ENCODE data around the gene ANKMY1.

DNA sequence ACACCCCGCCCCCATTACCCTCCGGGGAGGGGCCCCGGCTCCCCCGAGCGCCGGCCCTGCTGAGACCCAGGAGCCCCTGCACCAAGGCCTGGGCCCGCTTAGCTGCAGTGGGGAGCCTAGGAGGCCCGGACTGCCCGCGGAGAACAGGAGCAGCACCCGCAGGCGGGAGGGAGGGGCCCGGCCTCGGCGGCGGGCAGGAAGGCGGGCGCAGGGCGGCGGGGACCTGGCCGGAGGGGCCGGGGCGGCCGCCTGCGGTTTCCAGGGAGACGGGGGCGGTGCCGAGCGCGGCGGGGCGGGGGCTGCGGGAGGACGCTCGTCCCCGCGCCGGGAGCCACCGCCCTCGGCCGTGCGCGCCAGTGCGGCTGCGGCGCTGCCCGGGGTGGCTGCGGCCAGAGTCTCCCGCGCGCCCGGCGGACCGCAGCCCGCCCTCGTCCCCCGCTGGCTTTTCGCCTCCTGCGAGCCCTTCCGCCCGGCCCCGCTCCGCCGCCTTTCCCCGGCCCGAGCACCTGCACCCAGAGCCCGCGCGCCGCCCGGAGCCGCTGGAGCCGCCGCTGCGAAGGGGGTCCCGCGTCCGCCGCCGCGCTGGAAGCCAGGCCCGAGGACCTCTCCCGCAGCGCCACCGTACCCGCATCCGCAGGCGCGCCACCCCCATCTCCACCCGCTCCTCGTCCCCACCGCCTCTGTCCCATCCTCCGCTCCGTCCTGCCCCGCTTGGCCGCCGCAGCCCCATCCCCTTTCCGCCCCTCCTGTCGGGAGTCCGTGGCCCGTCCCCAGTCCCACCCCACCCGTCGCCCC lies 105.1 kb downstream of the ANKMY1 start:
- TF ChIP-seq, protein P1, sequence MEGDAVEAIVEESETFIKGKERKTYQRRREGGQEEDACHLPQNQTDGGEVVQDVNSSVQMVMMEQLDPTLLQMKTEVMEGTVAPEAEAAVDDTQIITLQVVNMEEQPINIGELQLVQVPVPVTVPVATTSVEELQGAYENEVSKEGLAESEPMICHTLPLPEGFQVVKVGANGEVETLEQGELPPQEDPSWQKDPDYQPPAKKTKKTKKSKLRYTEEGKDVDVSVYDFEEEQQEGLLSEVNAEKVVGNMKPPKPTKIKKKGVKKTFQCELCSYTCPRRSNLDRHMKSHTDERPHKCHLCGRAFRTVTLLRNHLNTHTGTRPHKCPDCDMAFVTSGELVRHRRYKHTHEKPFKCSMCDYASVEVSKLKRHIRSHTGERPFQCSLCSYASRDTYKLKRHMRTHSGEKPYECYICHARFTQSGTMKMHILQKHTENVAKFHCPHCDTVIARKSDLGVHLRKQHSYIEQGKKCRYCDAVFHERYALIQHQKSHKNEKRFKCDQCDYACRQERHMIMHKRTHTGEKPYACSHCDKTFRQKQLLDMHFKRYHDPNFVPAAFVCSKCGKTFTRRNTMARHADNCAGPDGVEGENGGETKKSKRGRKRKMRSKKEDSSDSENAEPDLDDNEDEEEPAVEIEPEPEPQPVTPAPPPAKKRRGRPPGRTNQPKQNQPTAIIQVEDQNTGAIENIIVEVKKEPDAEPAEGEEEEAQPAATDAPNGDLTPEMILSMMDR (IDR thresholded peaks at IDR 0.05) = no peak
- TF ChIP-seq POLR2A (IDR thresholded peaks at IDR 0.05) = no peak
